K562 (cell line): ENCODE results near the gene SNX9. TPM values are rescaled to one million over a fixed set of nuclear protein-coding genes. Genes with fewer than 3 reads are reported as not detected.

Experiments
- CEBPZ ChIP-seq: fragments of 150-350 bp; IDR thresholded peaks from 2 replicates; pipeline ENCODE4 v1.6.1; 2014; ENCODE audit warnings: low read depth, mild to moderate bottlenecking, low read length, borderline replicate concordance
- CREB3 ChIP-seq: fragments of 450-650 bp; conservative IDR thresholded peaks from 2 replicates; pipeline ENCODE4 v1.6.1; 2016; ENCODE audit warnings: missing genetic modification characterization, low read depth, mild to moderate bottlenecking, missing compliant biosample characterization, moderate library complexity
- DPF2 ChIP-seq: fragments of 450-650 bp; IDR thresholded peaks from 2 replicates; pipeline ENCODE4 v1.6.1; 2016
- IRF1 ChIP-seq: sonication (generic); formaldehyde crosslinking; IDR thresholded peaks from 2 replicates; pipeline ENCODE4 v1.8.0; 2022; ENCODE audit warnings: missing genetic modification reagents, mild to moderate bottlenecking, borderline replicate concordance
- PBX2 ChIP-seq, 2 experiments: IDR thresholded peaks in 1 of 2; conservative IDR thresholded peaks in 1 of 2; 2 replicates each; pipeline ENCODE4 v1.6.1; 2016; ENCODE audit warnings: low read depth in 2 of 2, mild to moderate bottlenecking in 1 of 2, missing compliant biosample characterization in 1 of 2, missing genetic modification characterization in 1 of 2, moderate library complexity in 1 of 2
- REST ChIP-seq, 2 experiments: fragments of 450-650 bp; formaldehyde crosslinking in 1 of 2; IDR thresholded peaks; 2 replicates each; pipeline versions ENCODE4 v1.4.0 to v1.6.1; 2014 to 2020; ENCODE audit warnings: mild to moderate bottlenecking in 2 of 2, borderline replicate concordance in 1 of 2, low read depth in 1 of 2
- ZC3H8 ChIP-seq: fragments of 450-650 bp; IDR thresholded peaks from 2 replicates; pipeline ENCODE4 v1.6.1; 2017
- ZFP36 ChIP-seq: fragments of 150-350 bp; IDR thresholded peaks from 2 replicates; pipeline ENCODE4 v1.6.1; 2018; ENCODE audit warnings: low read length, low read depth; ENCODE audit not compliant: partially characterized antibody
- ZNF124 ChIP-seq: sonication (generic); formaldehyde crosslinking; IDR thresholded peaks from 2 replicates; pipeline ENCODE4 v1.8.1; 2022; ENCODE audit warnings: missing genetic modification reagents
- ZNF311 ChIP-seq: fragments of 250-450 bp; sonication (Bioruptor Pico); IDR thresholded peaks from 2 replicates; pipeline ENCODE4 v1.4.0; 2020; ENCODE audit warnings: mild to moderate bottlenecking, moderate library complexity
- polyA plus RNA-seq, 8 experiments: library from polyadenylated mRNA; depleted of rRNA in 4 of 8; stranded (reverse) in 5 of 8; unstranded in 3 of 8; fragments of >200 nt; fragmentation: Nextera tagmentation in 2 of 8; fragmentation: Illumina TruSeq in 1 of 8; extraction: Ambion mirVana in 2 of 8; extraction: Trizol in 1 of 8; gene quantifications; 2 replicates each; pipeline versions ENCODE4 v1.2.1 to v1.2.3, GENCODE V29; 2011 to 2014; ENCODE audit warnings: inconsistent platforms in 1 of 8, missing spikeins in 1 of 8
- total RNA-seq, 7 experiments: library from RNA; depleted of rRNA in 6 of 7; stranded (reverse); fragments of >200 nt in 6 of 7; fragmentation: Illumina TruSeq in 2 of 7; extraction: Trizol in 2 of 7; gene quantifications; 2 replicates each; pipeline versions ENCODE4 v1.2.1 to v1.2.3, GENCODE V29; 2011 to 2021; ENCODE audit warnings: low replicate concordance in 1 of 7

Gene SNX9
- total and polyA plus RNA-seq, 9 of the 15 experiments (the other 6 are each of a cell fraction or from before 2014, with no cell fraction given) = 6.0 to 81.7 (median 57.1) TPM

GRCh38 chr6:157861184-157861583, 38.1 kb downstream of the SNX9 start (continued):
- TF ChIP-seq ZNF124 (CRISPR knock-in tag) (no peak), ZNF311 (CRISPR knock-in tag) (no peak), ZC3H8 (no peak), PBX2 (CRISPR knock-in tag; IDR thresholded peaks at IDR 0.05; ENCODE audit: low read depth) (no peak), PBX2 (tag; conservative IDR thresholded peaks at IDR 0.05; ENCODE audit: low read depth) (peak; percentile 98), REST (IDR thresholded peaks at IDR 0.05; ENCODE audit: borderline replicate concordance) (no peak; the same call in 1 of the 2 replicates), REST (CRISPR knock-in tag; IDR thresholded peaks at IDR 0.05; ENCODE audit: low read depth) (no peak), CEBPZ (no peak), CREB3 (tag) (no peak), DPF2 (peak; percentile 94), IRF1 (no peak), ZFP36 (no peak)
